A172 (cell line): Measurements from ENCODE around the gene ZBTB7A. TPM values are rescaled to one million over a fixed set of nuclear protein-coding genes. Genes with fewer than 3 reads are reported as not detected.

Source experiments
- DNase-seq: peaks from one replicate; pipeline ENCODE4 v3.0.0-alpha.2; 2015; ENCODE audit warnings: low spot score
- total RNA-seq: library from RNA; depleted of rRNA; stranded (reverse); fragments of >200 nt; shearing (Covaris generic); gene quantifications from 2 replicates; pipeline ENCODE4 v1.2.3, GENCODE V29; 2014

Gene ZBTB7A
- total RNA-seq, 1 experiment from 2014 or later, result 16.4 TPM

GRCh38 chr19:4068047-4068966, 1.6 kb upstream of the ZBTB7A start:
- DNase-seq, result no peak

- DNase-seq, result no peak
Measured at GRCh38 chr19:4067396-4068046, 822 bp upstream of the ZBTB7A start.

GRCh38 chr19:4066176-4066606, 508 bp downstream of the ZBTB7A start:
- no peak for DNase-seq

GRCh38 chr19:4065430-4066175, 1.1 kb downstream of the ZBTB7A start:
- DNase-seq, result peak; percentile 91

- DNase-seq, result peak; percentile 42
Measured at GRCh38 chr19:4064496-4065260, 2.0 kb downstream of the ZBTB7A start.

- DNase-seq, result no peak
Measured at GRCh38 chr19:4064149-4064495, 2.6 kb downstream of the ZBTB7A start.

GRCh38 chr19:4063369-4064148, 3.1 kb downstream of the ZBTB7A start:
- DNase-seq, result no peak

- no peak for DNase-seq
Measured at GRCh38 chr19:4062419-4063368, 4.0 kb downstream of the ZBTB7A start.

GRCh38 chr19:4061683-4062418, 4.8 kb downstream of the ZBTB7A start:
- no peak for DNase-seq

- peak; percentile 77 for DNase-seq
Measured at GRCh38 chr19:4061178-4061682, 5.5 kb downstream of the ZBTB7A start.

GRCh38 chr19:4060621-4061177, 6.0 kb downstream of the ZBTB7A start:
- no peak for DNase-seq

- peak; percentile 40 for DNase-seq
Measured at GRCh38 chr19:4059891-4060620, 6.6 kb downstream of the ZBTB7A start.

GRCh38 chr19:4059453-4059871, 7.2 kb downstream of the ZBTB7A start:
- no peak for DNase-seq

GRCh38 chr19:4058693-4059452, 7.8 kb downstream of the ZBTB7A start:
- no peak for DNase-seq

GRCh38 chr19:4057931-4058692, 8.6 kb downstream of the ZBTB7A start:
- DNase-seq, result peak; percentile 96

- no peak for DNase-seq
Measured at GRCh38 chr19:4055209-4055552, 11.5 kb downstream of the ZBTB7A start.
